Upper lobe of right lung (tissue), 1 donor: ENCODE results near the gene ALDOC. TPM values are rescaled to one million over a fixed set of nuclear protein-coding genes. Genes with fewer than 3 reads are reported as not detected.
"Not testable (repeated sequence)": the region's sequence is repeated elsewhere in the genome, so short reads cannot be mapped to it uniquely, and the experiment has no call there.

Experiments
- ATAC-seq: fragments of 200-7000 bp; cut with Tn5 transposase; one replicate; pipeline ENCODE4 v1.9.1; 2020; ENCODE audit warnings: mild to moderate bottlenecking, moderate library complexity
- DNase-seq: peaks from one replicate; pipeline ENCODE4 v3.0.0-alpha.2; 2020
- H3K27ac ChIP-seq: fragments of 200-600 bp; one replicate; pipeline ENCODE4 v1.8.0; 2022
- H3K27me3 ChIP-seq: fragments of 200-600 bp; one replicate; pipeline ENCODE4 v1.8.0; 2022; ENCODE audit warnings: mild to moderate bottlenecking
- H3K36me3 ChIP-seq: fragments of 200-600 bp; one replicate; pipeline ENCODE4 v1.8.0; 2022
- H3K4me1 ChIP-seq: fragments of 200-600 bp; one replicate; pipeline ENCODE4 v1.8.0; 2022
- H3K4me3 ChIP-seq: fragments of 200-600 bp; one replicate; pipeline ENCODE4 v1.8.0; 2022; ENCODE audit warnings: mild to moderate bottlenecking
- H3K9me3 ChIP-seq: fragments of 200-600 bp; one replicate; pipeline ENCODE4 v1.8.0; 2022
- intact Hi-C: fragments of 100-400 bp; cut with DNase I; formaldehyde crosslinking; loops from one replicate; pipeline ENCODE4 v1.11.0; 2022
- total RNA-seq: library from RNA; stranded (reverse); fragmentation: NEBNext Ultra II Directional; extraction: Animal tissue kit (Norgen Biotek cat#: 25700); gene quantifications from one replicate; pipeline ENCODE4 v1.2.1, GENCODE V29; 2021
- TF ChIP-seq, protein P1 (sequence below): fragments of 200-600 bp; IDR thresholded peaks from one replicate; pipeline ENCODE4 v1.8.0; 2022; ENCODE audit warnings: antibody characterized with exemption
- donor health status: DM: no; HTN: yes; CAD: no; lungs with severe emphysema.

The ALDOC gene
- total RNA-seq, 1 donor from 2014 or later = 10.5 TPM

DNA sequence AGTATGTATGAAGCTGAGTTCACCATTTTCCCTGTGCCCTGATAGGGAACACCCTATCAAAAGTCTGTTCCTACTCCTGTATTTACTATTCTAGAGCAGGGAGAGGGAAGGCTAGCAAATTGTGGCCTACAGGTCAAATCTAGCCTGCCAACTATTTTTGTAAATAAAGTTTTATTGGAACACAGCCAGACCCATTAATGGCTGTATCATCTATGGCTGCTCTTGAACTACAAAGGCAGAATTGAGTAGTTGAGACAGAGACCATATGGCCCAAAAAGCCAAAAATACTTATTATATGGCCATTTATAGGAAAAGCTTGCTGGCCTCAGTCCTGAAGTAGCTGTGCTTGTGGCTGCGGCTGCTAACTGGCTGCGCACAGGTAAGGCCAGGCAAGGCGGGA, 4.3 kb upstream of the ALDOC start:
- ATAC-seq (no peak), DNase-seq (no peak)
- Histone ChIP-seq H3K9me3 (no peaks in the 10 kb centered on the region), H3K27ac (no peak overlapping the region), H3K27me3 (no peaks in the 10 kb centered on the region), H3K36me3 (peaks cover 4% of the 10 kb centered on the region), H3K4me1 (peaks cover 5% of the 10 kb centered on the region), H3K4me3 (no peak overlapping the region)
- intact Hi-C loops = no loop called here
- TF ChIP-seq, protein P1, sequence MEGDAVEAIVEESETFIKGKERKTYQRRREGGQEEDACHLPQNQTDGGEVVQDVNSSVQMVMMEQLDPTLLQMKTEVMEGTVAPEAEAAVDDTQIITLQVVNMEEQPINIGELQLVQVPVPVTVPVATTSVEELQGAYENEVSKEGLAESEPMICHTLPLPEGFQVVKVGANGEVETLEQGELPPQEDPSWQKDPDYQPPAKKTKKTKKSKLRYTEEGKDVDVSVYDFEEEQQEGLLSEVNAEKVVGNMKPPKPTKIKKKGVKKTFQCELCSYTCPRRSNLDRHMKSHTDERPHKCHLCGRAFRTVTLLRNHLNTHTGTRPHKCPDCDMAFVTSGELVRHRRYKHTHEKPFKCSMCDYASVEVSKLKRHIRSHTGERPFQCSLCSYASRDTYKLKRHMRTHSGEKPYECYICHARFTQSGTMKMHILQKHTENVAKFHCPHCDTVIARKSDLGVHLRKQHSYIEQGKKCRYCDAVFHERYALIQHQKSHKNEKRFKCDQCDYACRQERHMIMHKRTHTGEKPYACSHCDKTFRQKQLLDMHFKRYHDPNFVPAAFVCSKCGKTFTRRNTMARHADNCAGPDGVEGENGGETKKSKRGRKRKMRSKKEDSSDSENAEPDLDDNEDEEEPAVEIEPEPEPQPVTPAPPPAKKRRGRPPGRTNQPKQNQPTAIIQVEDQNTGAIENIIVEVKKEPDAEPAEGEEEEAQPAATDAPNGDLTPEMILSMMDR = no peak

DNA sequence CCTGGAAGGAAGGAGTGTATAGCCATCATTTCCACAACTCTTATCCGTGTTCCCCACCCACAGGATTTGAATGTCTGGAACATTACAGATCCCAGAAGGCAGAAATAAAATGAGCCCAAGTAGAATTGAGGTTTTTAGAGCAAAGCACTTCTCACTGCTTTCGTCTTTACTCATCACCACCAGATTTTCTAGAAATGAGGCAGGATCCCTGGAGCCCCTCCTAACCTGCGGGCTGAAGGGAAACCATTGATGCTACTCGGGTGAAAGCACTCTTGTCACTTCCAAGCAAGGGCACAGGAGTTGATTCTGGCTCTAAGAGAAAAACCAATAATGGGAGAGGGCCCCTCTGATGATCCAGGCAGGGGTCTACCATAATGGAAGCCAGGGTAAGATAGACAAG, 2.8 kb upstream of the ALDOC start:
- TF ChIP-seq, protein P1 = no peak
- ATAC-seq (no peak), DNase-seq (no peak)
- H3K4me1 ChIP-seq = peaks cover 5% of the 10 kb centered on the region
- H3K27ac ChIP-seq = no peak overlapping the region
- no peaks in the 10 kb centered on the region for H3K36me3 ChIP-seq
- no peaks in the 10 kb centered on the region for H3K27me3 ChIP-seq
- H3K4me3 ChIP-seq = no peak overlapping the region
- intact Hi-C loops = no loop called here
- no peaks in the 10 kb centered on the region for H3K9me3 ChIP-seq

DNA sequence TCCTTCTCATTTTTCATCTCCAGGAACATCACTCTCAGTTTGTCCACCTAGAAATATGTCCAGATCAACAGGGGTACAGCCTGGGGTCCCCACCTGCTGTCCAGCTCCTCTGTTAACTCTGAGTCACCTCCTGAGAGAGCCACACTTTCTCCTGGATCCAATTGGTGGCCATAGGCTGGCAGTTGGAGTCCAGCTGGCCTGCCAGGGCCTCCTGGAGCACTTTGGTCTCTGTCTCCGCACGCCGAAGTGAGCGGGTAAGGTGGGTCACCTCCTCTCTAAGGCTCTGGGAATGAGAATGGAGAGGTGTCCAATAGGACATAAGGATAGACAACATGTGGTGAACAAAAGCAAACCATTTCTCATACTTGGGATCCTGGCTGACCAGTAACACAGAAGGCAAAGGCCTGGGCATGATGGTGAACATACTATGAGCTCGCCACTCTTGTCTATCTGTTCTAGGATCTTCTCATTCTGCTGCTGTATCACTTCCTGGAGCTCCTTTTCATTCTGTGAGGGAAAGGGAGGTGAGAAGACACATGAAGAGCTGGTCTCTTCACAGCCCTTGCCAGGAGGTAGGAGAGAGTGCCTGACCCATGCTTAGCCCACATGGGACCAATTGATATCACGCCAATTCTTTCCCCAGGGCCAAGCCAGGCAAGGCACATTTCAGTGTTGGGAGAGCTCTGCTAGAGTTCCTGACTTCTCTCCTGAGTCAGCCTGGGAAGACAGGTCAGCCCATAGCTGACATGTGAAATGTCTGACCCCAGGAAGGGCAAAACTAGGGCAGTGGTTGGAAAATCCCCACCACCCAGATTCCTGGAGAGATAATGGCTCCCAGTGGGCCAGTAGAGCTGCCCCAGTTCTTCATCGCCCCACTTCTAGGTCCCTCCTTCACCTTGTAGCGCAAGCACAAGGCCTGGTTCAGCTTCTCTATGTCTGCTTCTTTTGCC, 1.8 kb upstream of the ALDOC start:
- H3K4me3 ChIP-seq = no peak overlapping the region
- intact Hi-C loops = no loop called here
- ATAC-seq (no peak), DNase-seq (no peak)
- H3K9me3 ChIP-seq = no peaks in the 10 kb centered on the region
- no peaks in the 10 kb centered on the region for H3K36me3 ChIP-seq
- no peaks in the 10 kb centered on the region for H3K27me3 ChIP-seq
- TF ChIP-seq, protein P1 = no peak
- peaks cover 5% of the 10 kb centered on the region for H3K4me1 ChIP-seq
- H3K27ac ChIP-seq = no peak overlapping the region

DNA sequence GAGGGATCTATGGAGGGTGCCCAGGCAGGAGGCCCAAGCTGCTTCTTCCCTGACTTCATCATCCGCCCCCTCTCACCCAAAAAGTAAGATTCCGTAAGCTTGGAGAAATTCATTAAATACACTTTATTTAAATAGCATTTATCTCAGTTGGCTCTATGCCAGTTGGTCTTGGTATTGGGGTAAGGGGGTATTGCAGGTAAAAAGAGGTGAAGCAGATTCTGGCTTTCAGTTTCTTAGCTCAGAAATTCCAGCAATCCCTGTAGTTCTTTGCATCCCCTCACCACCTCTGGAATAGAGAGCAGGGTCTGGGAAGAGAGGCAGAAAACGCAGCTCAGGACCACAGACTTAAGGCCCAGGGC, 750 bp upstream of the ALDOC start:
- DNase-seq (no peak), ATAC-seq (no peak)
- H3K36me3 ChIP-seq = no peaks in the 10 kb centered on the region
- no peak overlapping the region for H3K4me3 ChIP-seq
- H3K9me3 ChIP-seq = no peaks in the 10 kb centered on the region
- H3K27ac ChIP-seq = no peak overlapping the region
- TF ChIP-seq, protein P1 = no peak
- peaks cover 7% of the 10 kb centered on the region for H3K4me1 ChIP-seq
- intact Hi-C loops = no loop called here
- H3K27me3 ChIP-seq = no peaks in the 10 kb centered on the region

DNA sequence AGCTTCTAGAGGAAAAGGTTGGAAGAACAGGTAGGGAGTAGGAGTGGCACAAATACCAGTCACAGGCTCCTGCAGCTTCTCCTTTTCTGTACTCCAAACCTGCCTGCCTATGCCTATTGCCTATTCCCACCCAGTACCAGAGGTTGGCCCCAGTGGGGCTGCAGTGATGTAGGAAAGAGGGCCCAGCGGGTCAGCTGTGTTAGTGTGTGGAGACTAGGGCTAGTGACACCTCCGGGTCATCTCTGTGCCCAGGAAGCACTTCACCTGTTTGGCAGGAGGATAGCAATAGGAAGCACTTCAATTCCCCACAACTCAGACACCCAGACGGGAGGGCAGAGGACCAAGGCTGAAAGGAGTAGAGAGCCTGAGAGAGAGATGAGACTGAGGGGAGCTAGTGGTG, 679 bp downstream of the ALDOC start:
- H3K4me1 ChIP-seq = peaks cover 14% of the 10 kb centered on the region
- intact Hi-C loops, H3K27me3 ChIP-seq, H3K4me3 ChIP-seq, H3K9me3 ChIP-seq, ATAC-seq, H3K36me3 ChIP-seq, H3K27ac ChIP-seq, DNase-seq: not testable (repeated sequence)

DNA sequence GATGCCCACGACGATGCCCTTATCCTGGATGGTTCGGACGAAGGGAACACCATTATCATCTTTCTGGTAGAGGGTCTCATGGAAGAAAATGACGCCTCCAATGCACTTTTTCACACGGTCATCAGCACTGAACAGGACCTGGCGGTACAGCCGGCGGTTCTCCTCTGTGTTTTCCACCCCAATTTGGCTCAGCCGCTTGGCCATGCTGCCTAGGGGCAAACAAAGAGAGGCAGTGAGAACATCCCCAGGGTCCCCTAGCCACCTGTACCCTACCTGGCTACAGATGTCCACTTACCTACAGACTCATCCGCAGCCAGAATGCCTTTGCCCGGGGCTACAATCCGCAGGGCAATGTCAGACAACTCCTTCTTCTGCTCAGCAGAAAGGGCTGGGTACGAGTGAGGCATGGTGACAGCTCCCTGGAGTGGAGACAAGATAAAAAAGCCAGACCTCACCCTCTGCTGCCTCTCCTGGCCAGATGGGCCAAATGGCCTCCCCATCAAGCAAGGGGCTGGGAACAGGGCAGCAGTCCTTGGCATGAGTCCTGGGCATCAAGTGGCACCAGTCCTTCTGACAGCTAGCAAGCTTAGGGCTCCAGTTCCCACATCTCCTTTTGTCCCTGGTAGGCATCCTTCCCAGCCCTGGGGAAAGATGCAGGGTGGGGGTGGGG, 1.4 kb downstream of the ALDOC start:
- ATAC-seq = no peak
- no peak overlapping the region for H3K4me3 ChIP-seq
- intact Hi-C loops = no loop called here

More for the DNA sequence above, 1.4 kb downstream of the ALDOC start:
- Histone ChIP-seq H3K36me3 (no peaks in the 10 kb centered on the region), H3K27ac (no peak overlapping the region), H3K9me3 (no peaks in the 10 kb centered on the region), H3K27me3 (no peaks in the 10 kb centered on the region), H3K4me1 (peaks cover 17% of the 10 kb centered on the region)
- TF ChIP-seq, protein P1 = no peak
- DNase-seq = no peak
